ENCODE results near the gene NLK.

- TF ChIP-seq GABPA (IDR thresholded peaks at IDR 0.05; ENCODE audit: low read depth) (no peak), ATF7 (IDR thresholded peaks at IDR 0.05; ENCODE audit: low read depth) (no peak)
- TF ChIP-seq, protein P1, sequence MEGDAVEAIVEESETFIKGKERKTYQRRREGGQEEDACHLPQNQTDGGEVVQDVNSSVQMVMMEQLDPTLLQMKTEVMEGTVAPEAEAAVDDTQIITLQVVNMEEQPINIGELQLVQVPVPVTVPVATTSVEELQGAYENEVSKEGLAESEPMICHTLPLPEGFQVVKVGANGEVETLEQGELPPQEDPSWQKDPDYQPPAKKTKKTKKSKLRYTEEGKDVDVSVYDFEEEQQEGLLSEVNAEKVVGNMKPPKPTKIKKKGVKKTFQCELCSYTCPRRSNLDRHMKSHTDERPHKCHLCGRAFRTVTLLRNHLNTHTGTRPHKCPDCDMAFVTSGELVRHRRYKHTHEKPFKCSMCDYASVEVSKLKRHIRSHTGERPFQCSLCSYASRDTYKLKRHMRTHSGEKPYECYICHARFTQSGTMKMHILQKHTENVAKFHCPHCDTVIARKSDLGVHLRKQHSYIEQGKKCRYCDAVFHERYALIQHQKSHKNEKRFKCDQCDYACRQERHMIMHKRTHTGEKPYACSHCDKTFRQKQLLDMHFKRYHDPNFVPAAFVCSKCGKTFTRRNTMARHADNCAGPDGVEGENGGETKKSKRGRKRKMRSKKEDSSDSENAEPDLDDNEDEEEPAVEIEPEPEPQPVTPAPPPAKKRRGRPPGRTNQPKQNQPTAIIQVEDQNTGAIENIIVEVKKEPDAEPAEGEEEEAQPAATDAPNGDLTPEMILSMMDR (IDR thresholded peaks at IDR 0.05 in 2 of 3, conservative IDR thresholded peaks at IDR 0.05 in 1 of 3; ENCODE audit: control insufficient read depth in 2 of 3, extremely low read depth in 1 of 3, insufficient read depth in 1 of 3, low read depth in 3 of 3, low read length in 3 of 3) = no peak
Observed at GRCh38 chr17:28244446-28244845, 202.0 kb downstream of the NLK start.

All from GM12878 (cell line).